A549 (cell line): ENCODE data around the gene MGAT5. TPM values are rescaled to one million over a fixed set of nuclear protein-coding genes. Genes with fewer than 3 reads are reported as not detected.

ENCODE experiments used
- ATAC-seq, 2 experiments: fragments of 200-7000 bp in 1 of 2; fragments of >200 bp in 1 of 2; cut with Nextera tagmentation in 1 of 2; cut with Tn5 transposase in 1 of 2; 3 replicates each; pipeline versions ENCODE4 v1.8.0 to v1.9.1; 2018 to 2020; ENCODE audit warnings: mild to moderate bottlenecking in 1 of 2, moderate library complexity in 1 of 2
- CTCF ChIA-PET: fragments of 300-600 bp; sonication (Branson Sonifier 250); formaldehyde crosslinking; extraction: SDS; loops from one replicate; lab custom pipeline; 2021; ENCODE audit warnings: antibody characterized with exemption, inconsistent platforms; lab: Yijun Ruan, JAX
- POLR2A ChIA-PET: fragments of 350-600 bp; formaldehyde crosslinking; extraction: SDS; loops from one replicate; lab custom pipeline; 2021; ENCODE audit warnings: antibody characterized with exemption, inconsistent platforms; lab: Yijun Ruan, JAX
- DNase-seq, 2 experiments: peaks; one replicate each; pipeline versions ENCODE4 v3.0.0 to v3.0.0-alpha.2; 2011 to 2016; ENCODE audit warnings: low read depth in 1 of 2, low spot score in 1 of 2
- FAIRE-seq: peaks from 2 replicates; lab custom pipeline; 2011; peaks lifted over from hg19 to GRCh38; lab: Jason Lieb, UNC
- H3K27ac ChIP-seq, 2 experiments: fragments of >200 bp; sonication (Bioruptor Twin); formaldehyde crosslinking; 3 replicates each; pipeline ENCODE4 v1.5.1; 2016 to 2017
- H3K4me1 ChIP-seq: fragments of >200 bp; sonication (Bioruptor Twin); formaldehyde crosslinking; 3 replicates; pipeline ENCODE4 v1.6.1; 2016
- H3K4me2 ChIP-seq: fragments of >200 bp; sonication (Bioruptor Twin); formaldehyde crosslinking; 3 replicates; pipeline ENCODE4 v1.6.1; 2016
- H3K4me3 ChIP-seq: fragments of >200 bp; sonication (Bioruptor Twin); formaldehyde crosslinking; 3 replicates; pipeline ENCODE4 v1.5.1; 2016
- H3K9me3 ChIP-seq: fragments of >200 bp; sonication (Bioruptor Twin); formaldehyde crosslinking; 3 replicates; pipeline ENCODE4 v1.6.1; 2016
- CBX2 ChIP-seq: fragments of 200-600 bp; sonication (generic); IDR thresholded peaks from 2 replicates; pipeline ENCODE4 v1.6.1; 2016; ENCODE audit warnings: low read depth, mild to moderate bottlenecking, borderline replicate concordance
- CBX8 ChIP-seq: fragments of 200-600 bp; sonication (generic); IDR thresholded peaks from 2 replicates; pipeline ENCODE4 v1.6.1; 2016
- CEBPB ChIP-seq, 2 experiments: fragments of >200 bp in 1 of 2; sonication (Bioruptor Twin) in 1 of 2; formaldehyde crosslinking in 1 of 2; IDR thresholded peaks; 2 replicates each; pipeline ENCODE4 v1.6.1; 2012 to 2016
- CHD4 ChIP-seq: fragments of 200-600 bp; sonication (generic); IDR thresholded peaks from 2 replicates; pipeline ENCODE4 v1.6.1; 2016; ENCODE audit warnings: antibody characterized with exemption, mild to moderate bottlenecking, borderline replicate concordance
- ESRRA ChIP-seq: fragments of 150-350 bp; IDR thresholded peaks from 2 replicates; pipeline ENCODE4 v1.6.1; 2014; ENCODE audit warnings: mild to moderate bottlenecking, low read length, borderline replicate concordance
- FOSB ChIP-seq: fragments of 250-450 bp; sonication (Bioruptor Pico); IDR thresholded peaks from 2 replicates; pipeline ENCODE4 v1.5.0; 2020; ENCODE audit warnings: mild to moderate bottlenecking, moderate library complexity
- HDAC2 ChIP-seq: fragments of 200-600 bp; sonication (generic); IDR thresholded peaks from 2 replicates; pipeline ENCODE4 v1.6.1; 2016
- HEYL ChIP-seq: fragments of 250-450 bp; sonication (Bioruptor Pico); IDR thresholded peaks from 2 replicates; pipeline ENCODE4 v1.8.0; 2021; ENCODE audit warnings: mild to moderate bottlenecking, moderate library complexity
- HOXB13 ChIP-seq: fragments of 250-450 bp; sonication (Bioruptor Pico); IDR thresholded peaks from 2 replicates; pipeline ENCODE4 v1.5.0; 2020; ENCODE audit warnings: low read depth, mild to moderate bottlenecking, moderate library complexity
- JUN ChIP-seq, 2 experiments: fragments of >200 bp; sonication (Bioruptor Twin); formaldehyde crosslinking; IDR thresholded peaks; 2 replicates in 1 of 2; 3 replicates in 1 of 2; pipeline ENCODE4 v1.6.1; 2016 to 2017
- KDM5A ChIP-seq: fragments of 200-600 bp; sonication (generic); IDR thresholded peaks from 2 replicates; pipeline ENCODE4 v1.6.1; 2016; ENCODE audit warnings: antibody characterized with exemption, mild to moderate bottlenecking
- MAZ ChIP-seq: fragments of 150-350 bp; IDR thresholded peaks from 2 replicates; pipeline ENCODE4 v1.6.1; 2014; ENCODE audit warnings: antibody characterized with exemption, low read depth, low read length, borderline replicate concordance
- NR3C1 ChIP-seq: fragments of >200 bp; sonication (Bioruptor Twin); formaldehyde crosslinking; IDR thresholded peaks from 3 replicates; pipeline ENCODE4 v1.6.1; 2017
- WGBS: methylation state at CpG from one replicate; pipeline ENCODE4 v1.1.6; 2017; ENCODE audit errors: missing lambda C conversion rate; 5-methylcytosine and 5-hydroxymethylcytosine counted together
- polyA plus RNA-seq, 4 experiments: library from polyadenylated mRNA; depleted of rRNA in 3 of 4; stranded (reverse); fragments of >200 nt; fragmentation: RNase III in 1 of 4; extraction: RNeasy Plus Mini Kit Qiagen cat#74134 plus additional on column Dnase treatment in 1 of 4; gene quantifications; 2 replicates in 3 of 4; 3 replicates in 1 of 4; pipeline ENCODE4 v1.2.3, GENCODE V29; 2011 to 2017
- TF ChIP-seq, protein P1 (sequence below): fragments of 200-600 bp; sonication (generic); IDR thresholded peaks from 2 replicates; pipeline ENCODE4 v1.6.1; 2016; ENCODE audit warnings: antibody characterized with exemption, mild to moderate bottlenecking, moderate library complexity
- TF ChIP-seq, protein P2 (sequence below): fragments of 250-450 bp; sonication (Bioruptor Pico); IDR thresholded peaks from 2 replicates; pipeline ENCODE4 v1.5.0; 2020; ENCODE audit warnings: low read depth, mild to moderate bottlenecking, moderate library complexity
- TF ChIP-seq, protein P3 (sequence below): IDR thresholded peaks from 2 replicates; pipeline ENCODE4 v1.6.1; 2012
- TF ChIP-seq, protein P4 (sequence below): fragments of >200 bp; sonication (Bioruptor Twin); formaldehyde crosslinking; IDR thresholded peaks from 3 replicates; pipeline ENCODE4 v1.6.1; 2016
- TF ChIP-seq, protein P5 (sequence below): fragments of 250-450 bp; sonication (Bioruptor Pico); IDR thresholded peaks from 2 replicates; pipeline ENCODE4 v1.5.0; 2021; ENCODE audit warnings: mild to moderate bottlenecking, moderate library complexity, borderline replicate concordance
- TF ChIP-seq, protein P6 (sequence below): fragments of 150-350 bp; IDR thresholded peaks from 2 replicates; pipeline ENCODE4 v1.6.1; 2014; ENCODE audit warnings: low read depth, mild to moderate bottlenecking, low read length

Gene MGAT5
- polyA plus RNA-seq, 2 of the 4 experiments (the other 2 are of a cell fraction), result 13.2 to 17.1 TPM

DNA sequence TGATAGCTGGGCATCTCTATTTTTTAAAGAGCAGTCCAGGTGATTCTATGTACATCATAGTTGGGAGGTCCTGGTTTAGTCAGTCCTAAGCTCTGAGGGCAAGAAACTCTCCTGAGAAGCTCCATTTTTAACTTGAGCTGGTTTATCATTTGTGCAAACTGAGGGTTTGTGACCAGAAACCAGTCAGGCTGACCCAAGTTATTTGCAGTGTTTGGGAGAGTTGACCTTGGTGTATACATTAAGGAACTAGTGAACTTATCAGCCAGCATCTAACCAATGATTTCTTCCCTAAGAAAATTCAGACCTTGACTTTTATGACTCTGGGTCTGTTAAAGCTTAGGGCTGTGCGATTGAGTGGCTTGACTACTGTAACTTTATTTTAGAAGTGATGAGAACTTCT lies 10.6 kb upstream of the MGAT5 start (continued):
- TF ChIP-seq, protein P1, sequence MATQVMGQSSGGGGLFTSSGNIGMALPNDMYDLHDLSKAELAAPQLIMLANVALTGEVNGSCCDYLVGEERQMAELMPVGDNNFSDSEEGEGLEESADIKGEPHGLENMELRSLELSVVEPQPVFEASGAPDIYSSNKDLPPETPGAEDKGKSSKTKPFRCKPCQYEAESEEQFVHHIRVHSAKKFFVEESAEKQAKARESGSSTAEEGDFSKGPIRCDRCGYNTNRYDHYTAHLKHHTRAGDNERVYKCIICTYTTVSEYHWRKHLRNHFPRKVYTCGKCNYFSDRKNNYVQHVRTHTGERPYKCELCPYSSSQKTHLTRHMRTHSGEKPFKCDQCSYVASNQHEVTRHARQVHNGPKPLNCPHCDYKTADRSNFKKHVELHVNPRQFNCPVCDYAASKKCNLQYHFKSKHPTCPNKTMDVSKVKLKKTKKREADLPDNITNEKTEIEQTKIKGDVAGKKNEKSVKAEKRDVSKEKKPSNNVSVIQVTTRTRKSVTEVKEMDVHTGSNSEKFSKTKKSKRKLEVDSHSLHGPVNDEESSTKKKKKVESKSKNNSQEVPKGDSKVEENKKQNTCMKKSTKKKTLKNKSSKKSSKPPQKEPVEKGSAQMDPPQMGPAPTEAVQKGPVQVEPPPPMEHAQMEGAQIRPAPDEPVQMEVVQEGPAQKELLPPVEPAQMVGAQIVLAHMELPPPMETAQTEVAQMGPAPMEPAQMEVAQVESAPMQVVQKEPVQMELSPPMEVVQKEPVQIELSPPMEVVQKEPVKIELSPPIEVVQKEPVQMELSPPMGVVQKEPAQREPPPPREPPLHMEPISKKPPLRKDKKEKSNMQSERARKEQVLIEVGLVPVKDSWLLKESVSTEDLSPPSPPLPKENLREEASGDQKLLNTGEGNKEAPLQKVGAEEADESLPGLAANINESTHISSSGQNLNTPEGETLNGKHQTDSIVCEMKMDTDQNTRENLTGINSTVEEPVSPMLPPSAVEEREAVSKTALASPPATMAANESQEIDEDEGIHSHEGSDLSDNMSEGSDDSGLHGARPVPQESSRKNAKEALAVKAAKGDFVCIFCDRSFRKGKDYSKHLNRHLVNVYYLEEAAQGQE, result no peak
- no peak for TF ChIP-seq KDM5A
- no peak for TF ChIP-seq FOSB (CRISPR knock-in tag)
- no peak for TF ChIP-seq CBX2
- TF ChIP-seq HOXB13 (CRISPR knock-in tag), result no peak

DNA sequence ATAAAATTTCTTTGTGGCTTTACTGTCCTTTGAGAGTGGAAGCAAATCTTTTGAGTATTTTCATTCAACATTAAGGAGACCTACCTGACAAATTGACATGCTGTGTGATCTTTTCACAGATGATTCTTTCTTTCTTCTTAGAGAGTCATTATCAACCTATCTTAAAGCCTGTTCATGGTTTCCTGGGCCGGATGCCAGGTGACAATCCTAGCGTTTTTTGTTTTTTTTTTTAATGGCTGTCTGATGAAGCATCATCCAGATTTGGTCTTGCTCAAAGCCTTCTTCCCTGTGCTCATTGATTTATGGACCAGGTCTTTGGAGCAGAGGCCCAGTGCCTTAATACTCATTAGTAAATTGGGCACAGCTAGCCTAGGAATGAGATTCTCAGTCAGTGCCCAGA lies 9.8 kb upstream of the MGAT5 start:
- no peak for ATAC-seq
- 70% methylated on average over 2 of the region's 2 CpGs for WGBS
- no peak overlapping the region for H3K27ac ChIP-seq
- H3K4me3 ChIP-seq, result no peak overlapping the region
- CTCF ChIA-PET, result interaction anchor here (1.2 to 5.4 kb wide), 10 partner anchors 13 to 359 kb away, joined by 3 to 76 read pairs (median 6); no protein-coding TSS in a partner anchor
- TF ChIP-seq HEYL (CRISPR knock-in tag), result no peak
- TF ChIP-seq, protein P2, sequence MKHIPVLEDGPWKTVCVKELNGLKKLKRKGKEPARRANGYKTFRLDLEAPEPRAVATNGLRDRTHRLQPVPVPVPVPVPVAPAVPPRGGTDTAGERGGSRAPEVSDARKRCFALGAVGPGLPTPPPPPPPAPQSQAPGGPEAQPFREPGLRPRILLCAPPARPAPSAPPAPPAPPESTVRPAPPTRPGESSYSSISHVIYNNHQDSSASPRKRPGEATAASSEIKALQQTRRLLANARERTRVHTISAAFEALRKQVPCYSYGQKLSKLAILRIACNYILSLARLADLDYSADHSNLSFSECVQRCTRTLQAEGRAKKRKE, result no peak
- TF ChIP-seq NR3C1, result no peak
- TF ChIP-seq HDAC2, result no peak
- TF ChIP-seq, protein P3, sequence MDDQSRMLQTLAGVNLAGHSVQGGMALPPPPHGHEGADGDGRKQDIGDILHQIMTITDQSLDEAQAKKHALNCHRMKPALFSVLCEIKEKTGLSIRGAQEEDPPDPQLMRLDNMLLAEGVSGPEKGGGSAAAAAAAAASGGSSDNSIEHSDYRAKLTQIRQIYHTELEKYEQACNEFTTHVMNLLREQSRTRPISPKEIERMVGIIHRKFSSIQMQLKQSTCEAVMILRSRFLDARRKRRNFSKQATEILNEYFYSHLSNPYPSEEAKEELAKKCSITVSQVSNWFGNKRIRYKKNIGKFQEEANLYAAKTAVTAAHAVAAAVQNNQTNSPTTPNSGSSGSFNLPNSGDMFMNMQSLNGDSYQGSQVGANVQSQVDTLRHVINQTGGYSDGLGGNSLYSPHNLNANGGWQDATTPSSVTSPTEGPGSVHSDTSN, result no peak
- TF ChIP-seq JUN (IDR thresholded peaks at IDR 0.05), result no peak
- TF ChIP-seq MAZ, result no peak
- TF ChIP-seq, protein P4, sequence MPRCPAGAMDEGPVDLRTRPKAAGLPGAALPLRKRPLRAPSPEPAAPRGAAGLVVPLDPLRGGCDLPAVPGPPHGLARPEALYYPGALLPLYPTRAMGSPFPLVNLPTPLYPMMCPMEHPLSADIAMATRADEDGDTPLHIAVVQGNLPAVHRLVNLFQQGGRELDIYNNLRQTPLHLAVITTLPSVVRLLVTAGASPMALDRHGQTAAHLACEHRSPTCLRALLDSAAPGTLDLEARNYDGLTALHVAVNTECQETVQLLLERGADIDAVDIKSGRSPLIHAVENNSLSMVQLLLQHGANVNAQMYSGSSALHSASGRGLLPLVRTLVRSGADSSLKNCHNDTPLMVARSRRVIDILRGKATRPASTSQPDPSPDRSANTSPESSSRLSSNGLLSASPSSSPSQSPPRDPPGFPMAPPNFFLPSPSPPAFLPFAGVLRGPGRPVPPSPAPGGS, result no peak
- TF ChIP-seq, protein P5, sequence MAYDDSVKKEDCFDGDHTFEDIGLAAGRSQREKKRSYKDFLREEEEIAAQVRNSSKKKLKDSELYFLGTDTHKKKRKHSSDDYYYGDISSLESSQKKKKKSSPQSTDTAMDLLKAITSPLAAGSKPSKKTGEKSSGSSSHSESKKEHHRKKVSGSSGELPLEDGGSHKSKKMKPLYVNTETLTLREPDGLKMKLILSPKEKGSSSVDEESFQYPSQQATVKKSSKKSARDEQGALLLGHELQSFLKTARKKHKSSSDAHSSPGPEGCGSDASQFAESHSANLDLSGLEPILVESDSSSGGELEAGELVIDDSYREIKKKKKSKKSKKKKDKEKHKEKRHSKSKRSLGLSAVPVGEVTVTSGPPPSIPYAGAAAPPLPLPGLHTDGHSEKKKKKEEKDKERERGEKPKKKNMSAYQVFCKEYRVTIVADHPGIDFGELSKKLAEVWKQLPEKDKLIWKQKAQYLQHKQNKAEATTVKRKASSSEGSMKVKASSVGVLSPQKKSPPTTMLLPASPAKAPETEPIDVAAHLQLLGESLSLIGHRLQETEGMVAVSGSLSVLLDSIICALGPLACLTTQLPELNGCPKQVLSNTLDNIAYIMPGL (CRISPR knock-in tag), result no peak
- TF ChIP-seq CEBPB (IDR thresholded peaks at IDR 0.05), result no peak
- no peak for TF ChIP-seq CBX8
- TF ChIP-seq CHD4, result no peak
- TF ChIP-seq, protein P6, sequence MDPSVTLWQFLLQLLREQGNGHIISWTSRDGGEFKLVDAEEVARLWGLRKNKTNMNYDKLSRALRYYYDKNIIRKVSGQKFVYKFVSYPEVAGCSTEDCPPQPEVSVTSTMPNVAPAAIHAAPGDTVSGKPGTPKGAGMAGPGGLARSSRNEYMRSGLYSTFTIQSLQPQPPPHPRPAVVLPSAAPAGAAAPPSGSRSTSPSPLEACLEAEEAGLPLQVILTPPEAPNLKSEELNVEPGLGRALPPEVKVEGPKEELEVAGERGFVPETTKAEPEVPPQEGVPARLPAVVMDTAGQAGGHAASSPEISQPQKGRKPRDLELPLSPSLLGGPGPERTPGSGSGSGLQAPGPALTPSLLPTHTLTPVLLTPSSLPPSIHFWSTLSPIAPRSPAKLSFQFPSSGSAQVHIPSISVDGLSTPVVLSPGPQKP, result no peak
- TF ChIP-seq, protein P1, result no peak
- no peak for TF ChIP-seq ESRRA
- H3K9me3 ChIP-seq, result no peaks in the 10 kb centered on the region
- POLR2A ChIA-PET, result no interaction called here
- no peaks in the 10 kb centered on the region for H3K4me1 ChIP-seq
- no peak for FAIRE-seq
- no peak overlapping the region for H3K4me2 ChIP-seq
- DNase-seq, result no peak
